NCI-H1417 treated with DMSO at 0.1 percent for 48 hours (cell line): ENCODE results near the gene OR8D1.

Experiments
- DNase-seq: peaks from one replicate; lab custom pipeline; 2025; lab: John Stamatoyannopoulos, UW

The OR8D1 gene

DNA sequence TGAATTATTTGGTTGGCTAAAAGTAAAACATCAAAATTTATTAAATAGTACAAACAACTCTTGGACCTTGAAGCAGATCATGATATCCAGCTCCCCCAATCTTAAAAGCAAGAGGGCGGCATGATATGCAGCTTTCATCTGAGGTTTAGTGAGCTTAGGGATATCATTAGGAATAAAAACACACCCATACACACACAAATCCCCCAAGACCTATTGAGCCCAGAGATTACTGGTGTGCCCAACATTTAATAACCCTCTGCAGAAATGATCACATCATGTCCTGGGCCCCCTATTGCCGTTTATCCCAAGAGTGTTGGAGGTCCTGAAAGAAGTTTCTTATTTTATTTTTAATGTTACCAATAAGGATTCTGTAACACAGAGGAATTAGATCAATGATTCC lies at the start of gene OR8D1:
TSS of gene OR8D1 (minus strand) at position 101 of the 400 bp plus-strand sequence. CDS start 3,183 bp downstream, outside the sequence.
- no peak for DNase-seq

DNA sequence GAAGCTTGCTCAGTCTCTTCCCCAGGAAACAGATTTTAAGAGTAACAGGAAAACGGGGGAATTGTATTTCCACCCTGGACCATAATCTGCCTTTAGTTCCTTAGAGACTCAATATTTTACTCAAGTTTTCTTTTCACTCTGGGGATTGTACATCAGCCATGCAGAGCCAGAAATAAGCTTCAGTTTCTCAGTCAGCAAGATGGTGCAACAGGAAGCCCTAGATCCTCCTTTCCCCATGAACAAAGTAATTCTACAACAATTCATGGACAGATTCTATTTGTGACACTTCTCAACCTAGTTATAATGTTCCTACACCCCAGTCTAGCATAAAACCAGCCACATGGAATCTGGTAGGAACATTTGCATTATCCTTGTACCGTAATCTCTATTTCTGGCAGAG lies 45.8 kb upstream of the OR8D1 start:
- no peak for DNase-seq

DNA sequence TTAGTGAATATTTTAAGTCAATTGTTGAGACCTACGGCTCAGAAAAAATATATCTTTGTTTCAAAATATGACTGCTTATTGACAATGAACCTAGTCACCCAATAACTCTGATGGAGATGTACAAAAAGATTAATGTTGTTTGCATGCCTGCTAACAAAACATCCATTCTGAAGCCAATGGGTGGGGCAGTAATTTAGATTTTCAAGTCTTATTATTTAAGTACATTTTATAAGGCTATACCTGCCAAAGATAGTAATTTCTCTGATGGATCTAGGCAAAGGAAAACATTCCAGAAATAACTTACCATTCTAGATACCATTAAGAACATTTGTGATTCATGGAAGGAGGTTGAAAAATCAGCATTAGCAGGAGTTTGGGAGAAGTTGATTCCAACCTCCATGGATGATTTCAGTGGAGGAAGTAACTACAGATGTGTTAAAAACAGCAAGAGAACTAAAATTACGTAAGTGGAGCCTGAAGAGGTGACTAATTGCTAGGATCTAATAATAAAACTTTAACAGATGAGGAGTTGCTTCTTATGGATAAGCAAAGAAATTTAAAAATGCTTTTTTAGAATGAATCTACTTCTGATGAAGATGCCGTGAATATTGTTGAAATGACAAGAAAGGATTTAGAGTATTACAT lies 32.7 kb upstream of the OR8D1 start:
- no peak for DNase-seq

DNA sequence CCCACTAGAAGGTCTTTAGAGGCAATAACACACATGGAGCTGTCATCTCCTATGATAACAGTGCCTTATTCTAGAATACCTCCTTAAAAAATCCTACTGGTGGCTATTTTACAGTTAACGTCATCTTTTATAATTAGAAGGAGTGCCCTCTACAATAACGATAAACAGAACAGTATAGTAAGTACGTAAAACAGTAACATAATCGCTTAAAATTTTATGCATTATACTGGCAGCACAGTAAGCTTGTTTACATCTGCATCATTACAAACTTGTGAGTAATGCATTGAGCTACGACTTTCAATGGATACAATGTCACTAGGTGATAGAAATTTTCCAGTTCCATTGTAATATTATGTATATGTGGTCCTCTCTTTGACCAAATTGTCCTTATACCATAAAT lies 30.6 kb upstream of the OR8D1 start:
- DNase-seq: no peak

DNA sequence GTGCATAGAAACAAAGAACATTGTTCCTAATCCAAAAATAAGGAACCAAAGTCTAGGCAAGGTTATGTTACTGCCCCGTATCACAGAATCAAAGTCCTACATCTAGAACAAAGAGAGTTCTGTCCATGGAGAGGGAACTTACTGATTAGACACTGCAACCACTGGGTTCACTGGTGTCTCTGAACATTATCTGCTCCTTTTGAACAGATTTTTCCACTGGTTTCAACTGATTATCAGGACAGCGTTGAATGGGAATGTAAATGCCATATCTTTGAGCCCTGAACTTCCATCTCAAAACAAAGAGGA lies 26.3 kb upstream of the OR8D1 start:
- no peak for DNase-seq

DNA sequence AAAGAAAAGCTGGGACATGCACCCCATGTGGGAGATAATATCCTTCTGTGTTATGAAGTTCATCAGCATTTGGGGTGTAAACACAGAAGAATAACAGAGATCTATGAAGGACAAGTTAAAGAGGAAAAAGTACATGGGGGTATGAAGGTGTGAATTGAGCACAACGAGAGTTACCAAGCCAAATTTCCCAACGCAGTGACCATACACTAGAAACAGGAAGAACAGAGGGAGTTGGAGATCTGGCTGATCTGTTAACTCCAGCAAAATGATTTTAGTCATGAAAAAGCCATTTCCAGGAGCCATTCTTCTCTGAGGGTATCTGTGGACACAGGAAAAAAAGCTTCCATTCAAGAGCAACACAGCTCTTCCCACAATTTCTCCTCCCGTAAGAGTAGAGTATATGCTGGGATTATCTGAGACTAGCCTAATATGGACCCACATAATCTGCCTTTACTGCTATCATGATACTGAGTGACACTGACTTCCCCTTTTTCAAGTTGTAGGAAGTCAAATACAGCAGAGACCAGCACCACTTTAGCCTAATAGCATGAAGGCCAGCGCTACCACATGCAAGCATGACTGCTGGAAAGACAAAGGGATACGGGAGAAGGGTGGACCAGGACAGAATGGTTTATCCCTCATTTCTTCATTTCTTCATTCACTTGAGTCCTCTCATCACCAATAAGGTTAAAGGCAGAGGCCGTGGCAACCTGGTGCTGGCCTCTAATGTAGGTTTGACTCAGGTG lies 25.8 kb upstream of the OR8D1 start:
- DNase-seq: no peak

DNA sequence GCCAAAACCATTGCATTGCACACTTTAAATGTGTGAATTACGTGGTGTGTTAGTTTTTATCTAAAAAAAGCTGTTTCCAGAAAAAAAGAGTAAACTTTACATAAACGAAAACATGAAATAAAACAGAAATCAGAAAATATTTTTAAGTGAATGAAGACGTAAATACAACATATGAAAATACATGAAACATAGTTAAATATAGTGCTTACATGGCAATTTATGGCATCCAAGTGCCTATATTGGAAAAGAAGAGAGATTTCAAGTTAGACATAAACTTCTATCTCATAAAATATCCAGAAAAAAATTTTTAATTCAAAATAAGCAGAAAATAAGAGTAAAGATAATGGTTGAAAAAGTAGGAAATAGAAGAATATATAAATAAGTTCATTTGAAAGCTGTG lies 18.1 kb upstream of the OR8D1 start:
- no peak for DNase-seq

DNA sequence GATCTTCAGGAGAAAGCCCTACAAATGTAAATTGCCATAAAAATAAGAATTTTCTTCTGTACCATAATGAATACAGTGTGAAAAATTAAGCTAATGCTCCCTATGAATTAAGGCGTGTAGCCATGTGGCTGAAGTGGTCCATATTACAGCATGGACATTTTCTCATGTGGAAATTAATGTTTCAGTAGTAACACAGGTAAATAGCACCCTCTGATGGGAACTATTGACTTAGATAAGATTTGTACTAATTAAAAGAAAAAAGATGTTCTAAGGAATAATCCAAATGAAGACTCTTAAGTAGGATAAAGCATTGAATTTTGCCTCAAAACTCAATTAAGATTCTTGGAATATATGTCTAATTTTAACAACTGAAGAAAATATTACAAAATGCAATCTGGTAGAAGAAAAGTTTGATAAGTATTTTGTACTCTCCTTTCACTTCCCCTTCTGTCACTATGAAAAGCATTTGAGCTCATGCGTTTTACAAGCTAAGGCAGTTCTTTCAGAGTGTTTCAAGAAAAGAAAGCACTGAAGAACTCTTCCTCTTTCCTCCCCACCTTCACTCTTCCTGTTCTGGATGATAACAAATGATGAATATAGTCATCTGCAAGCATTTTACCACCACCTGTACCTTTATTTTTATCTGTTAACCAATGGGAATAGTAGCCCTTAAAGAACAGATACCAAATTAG lies 16.2 kb upstream of the OR8D1 start:
- DNase-seq: no peak

DNA sequence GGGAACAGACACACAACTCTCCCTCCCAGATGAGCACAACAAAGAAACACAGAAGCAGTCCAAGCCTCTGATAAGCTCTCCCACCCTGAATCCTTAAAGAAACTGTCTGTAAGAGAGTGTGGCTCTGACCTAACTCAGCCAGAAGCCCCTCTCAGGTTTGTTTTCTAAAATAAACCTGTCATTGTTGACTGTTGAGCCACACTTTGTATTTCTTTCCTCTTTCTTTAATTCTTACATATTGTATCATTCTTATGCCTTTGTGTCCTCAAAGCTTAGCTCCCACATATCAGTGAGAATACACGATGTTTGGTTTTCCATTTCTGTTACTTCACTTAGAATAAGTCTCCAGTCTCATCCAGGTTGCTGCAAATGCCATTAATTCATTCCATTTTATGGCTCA lies 14.0 kb upstream of the OR8D1 start:
- no peak for DNase-seq

DNA sequence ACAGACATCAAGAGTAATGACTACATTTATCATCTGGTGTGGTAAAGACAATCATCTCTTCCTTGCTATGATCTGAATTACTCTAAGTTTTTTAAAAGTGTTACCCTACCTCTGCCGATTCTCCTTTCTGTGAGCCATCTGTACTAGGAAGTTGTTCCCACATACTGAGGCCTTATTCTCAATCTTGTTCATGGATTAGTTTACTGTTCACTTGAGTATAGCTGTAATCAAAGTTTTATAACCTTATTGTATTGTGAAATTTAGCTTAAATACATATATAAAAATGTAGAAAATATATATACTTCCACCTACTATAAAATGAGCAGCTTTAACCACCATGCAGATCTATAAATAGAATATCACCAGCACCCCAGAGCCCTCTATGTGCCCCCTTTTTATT lies 8.6 kb upstream of the OR8D1 start:
- no peak for DNase-seq

DNA sequence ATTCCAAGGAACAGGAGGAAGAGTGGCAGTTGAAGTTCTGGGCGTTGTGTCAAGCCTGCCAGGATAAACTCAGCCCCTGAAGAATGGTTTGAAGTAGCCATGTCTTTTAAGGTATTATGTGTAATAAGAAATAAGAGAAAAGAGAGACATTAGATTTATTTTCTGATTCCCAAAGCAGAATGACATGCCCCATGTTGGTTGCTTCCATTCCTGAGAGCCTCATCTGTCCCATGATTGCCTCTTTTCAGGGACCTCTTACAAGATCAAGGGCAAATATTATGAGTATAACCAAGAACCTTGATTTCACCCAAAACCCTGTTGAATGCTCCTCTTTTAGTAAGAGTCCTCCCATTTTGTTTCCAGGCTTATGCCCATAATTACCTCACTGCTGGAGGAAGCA lies 6.3 kb upstream of the OR8D1 start, which contains the start of gene OR8D2:
TSS of gene OR8D2 (minus strand) at position 101 of the 400 bp plus-strand sequence. CDS start at position 101, 0 bp downstream.
- DNase-seq: no peak

DNA sequence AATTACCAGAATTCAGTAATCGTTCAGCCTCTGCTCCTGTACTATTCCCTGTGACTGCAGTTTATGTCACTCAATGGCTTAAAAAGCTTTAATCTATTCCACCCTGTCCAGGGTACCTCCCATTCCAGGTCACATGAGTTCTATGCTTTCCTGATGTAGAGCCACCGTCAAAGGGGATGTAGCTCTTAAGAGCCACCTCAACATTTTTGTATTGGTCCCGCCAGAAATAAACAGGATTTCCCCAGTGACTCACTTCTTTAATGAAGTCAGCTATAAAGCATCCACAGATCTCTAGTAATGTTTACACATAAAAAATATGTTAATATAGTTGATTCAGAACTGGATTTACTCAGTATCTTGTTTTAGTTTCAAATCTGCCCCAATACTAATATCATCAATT lies 1.3 kb upstream of the OR8D1 start:
- DNase-seq: no peak

DNA sequence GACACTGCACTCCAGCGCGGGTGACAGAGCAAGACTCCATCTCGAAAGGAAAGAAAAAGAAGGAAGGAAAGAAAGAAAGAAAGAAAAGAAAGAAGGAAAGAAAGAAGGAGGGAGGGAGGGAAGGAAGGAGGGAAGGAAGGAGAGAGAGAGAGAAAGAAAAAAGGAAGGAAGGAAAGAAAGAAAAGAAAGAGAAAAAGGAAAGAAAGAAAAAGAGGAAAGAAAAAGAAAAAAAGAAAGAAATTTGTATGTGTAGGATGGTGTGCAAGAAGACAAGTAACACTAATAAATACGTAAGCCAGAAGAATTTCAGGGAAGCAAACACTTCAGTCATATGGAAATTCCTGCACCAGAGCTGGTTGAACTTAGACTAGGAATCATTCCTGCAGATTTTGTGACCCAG lies 618 bp downstream of the OR8D1 start:
- no peak for DNase-seq

DNA sequence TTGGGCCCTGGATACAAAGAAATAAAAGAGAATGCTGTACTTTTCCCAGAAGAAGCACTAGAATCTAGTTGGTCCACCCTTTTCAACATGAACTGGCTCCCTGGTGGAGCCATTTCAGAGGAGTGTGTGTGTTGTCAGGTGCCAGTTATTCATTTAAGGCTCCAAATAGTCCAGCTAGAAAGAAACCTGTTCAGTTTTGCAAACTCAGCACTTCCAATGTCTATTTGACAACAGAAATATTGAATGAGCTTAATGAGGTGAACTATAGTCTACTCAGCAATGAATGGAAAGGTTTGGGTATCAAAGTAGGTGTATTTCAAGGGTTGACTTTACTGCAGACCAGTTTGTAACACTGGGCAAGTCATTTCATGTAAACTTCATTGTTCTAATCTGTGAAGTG lies 2.1 kb downstream of the OR8D1 start:
- no peak for DNase-seq

DNA sequence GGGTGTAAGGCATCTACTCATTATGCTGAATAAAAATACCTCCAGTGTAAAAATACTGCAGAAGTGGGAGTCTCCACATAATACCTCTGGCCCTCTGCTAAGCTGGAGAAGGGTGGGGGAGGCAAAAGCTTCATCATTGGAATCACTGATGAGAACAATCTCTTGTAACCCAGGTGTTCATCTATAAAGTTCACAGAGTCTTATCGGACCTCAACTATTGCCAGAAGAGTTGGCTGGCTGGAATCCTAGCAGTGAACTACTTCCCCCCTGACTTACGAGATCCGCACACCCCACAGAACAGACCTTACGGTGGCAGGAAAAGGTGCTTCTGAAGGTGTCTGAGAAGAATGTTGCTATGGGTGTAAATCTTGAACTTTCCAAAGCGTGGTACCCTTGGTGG lies 2.5 kb downstream of the OR8D1 start:
- no peak for DNase-seq

DNA sequence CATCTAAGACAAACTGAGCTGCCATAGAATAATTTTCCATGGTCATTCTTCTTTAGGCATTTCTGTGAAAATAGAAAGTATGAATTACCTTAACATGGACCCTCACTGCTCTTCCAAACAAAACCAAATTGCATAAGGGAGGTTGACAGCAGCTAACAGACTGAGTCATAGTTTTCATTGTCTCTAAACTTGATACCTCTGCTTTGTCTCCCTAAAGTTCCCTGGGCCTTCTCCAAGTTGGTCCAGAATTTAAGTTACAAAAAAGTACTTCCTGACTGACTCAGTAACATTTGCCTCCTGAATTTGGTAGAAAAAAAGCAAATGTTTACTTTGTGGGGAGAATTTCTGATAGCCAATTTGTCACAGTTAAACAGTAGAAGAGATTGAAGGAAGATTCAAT lies 3.0 kb downstream of the OR8D1 start:
- DNase-seq: no peak

DNA sequence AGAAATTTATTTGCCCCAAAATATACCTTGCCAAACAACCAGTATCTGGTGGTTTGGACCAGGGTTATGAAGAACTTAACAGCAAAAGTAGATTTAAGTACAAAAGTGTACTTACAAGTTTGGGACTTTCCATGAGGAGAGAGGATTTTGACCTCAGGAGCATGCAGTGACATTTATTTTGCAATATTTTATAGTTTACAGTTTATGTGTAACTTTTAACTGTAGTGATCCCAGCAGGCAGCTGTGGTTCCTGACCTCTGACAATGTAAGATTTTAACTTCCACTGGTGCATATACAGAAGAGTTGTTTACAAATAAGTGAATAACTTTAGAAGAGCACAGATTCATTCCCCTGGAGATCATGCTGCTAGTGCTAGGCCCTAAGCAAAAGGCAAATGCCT lies 6.7 kb downstream of the OR8D1 start:
- DNase-seq: no peak

DNA sequence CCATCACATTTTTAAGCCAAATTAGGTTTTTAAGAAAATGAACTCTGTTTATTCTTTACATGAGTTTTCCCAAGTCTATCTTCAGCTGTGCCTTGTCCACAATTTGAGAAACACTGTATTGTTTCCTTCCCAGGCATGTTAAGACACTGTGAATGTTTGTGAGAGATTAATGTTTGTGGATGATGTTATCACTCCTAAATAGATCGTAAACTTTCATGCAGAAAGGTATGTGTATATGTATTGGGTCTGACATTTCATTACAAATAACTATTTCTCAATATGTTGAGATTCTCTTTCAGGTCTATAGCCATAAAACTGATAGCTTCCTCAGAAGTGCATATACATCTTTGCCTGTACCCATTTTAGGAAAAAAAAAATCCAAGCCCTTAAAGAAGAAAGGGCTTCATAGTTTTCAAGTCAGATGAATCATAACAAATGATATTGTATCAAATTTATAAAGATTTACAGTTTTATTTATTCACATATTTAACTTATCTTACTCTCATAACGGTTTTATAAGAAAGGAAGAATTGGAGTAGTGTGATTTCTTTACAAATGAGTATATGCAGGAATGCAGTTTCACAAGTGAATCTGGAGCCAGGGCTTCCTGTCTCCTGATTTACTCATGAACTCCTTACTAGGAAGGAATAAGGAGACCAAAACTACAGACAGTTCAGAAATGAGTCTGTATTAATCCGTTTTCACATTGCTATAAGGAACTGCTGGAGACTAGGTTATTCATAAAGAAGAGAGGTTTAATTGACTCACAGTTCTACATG lies 11.2 kb downstream of the OR8D1 start:
- DNase-seq: no peak

DNA sequence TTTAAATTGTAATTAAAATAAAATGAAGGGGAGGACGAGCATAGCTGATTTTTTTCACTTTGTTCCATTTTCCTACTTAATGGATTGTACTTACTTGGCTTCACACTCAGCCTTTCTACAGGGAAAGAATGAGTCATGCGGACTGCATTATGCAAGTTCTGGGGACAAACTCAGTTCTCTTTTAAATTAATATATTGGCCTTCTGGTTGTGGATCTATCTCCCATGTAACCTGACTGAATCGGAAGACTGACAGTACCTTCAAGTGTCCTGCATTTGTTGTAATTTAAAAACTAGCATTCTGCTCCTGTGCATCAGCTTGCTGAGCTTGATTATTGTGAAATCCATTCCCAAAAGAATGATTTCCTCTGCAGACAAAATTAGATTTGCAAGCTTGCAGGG lies 12.2 kb downstream of the OR8D1 start:
- DNase-seq: no peak

DNA sequence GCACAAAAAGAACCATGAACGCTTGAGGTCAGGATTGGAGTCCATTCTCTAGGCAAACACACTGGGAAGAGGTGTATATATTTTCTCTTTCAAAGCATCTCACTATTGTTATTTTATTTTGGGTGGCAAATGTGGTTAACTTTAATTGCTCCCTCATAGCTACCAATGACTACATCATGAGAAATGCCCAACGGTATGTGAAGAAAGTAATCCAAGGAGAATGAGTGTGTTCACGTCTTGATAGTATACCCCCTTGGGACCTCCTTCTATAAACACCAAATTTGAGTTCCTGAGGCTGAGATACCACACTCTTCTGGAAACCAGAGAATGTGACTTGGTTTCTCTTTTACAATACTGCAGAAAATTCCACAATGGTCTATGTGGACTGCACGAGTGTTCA lies 15.8 kb downstream of the OR8D1 start:
- DNase-seq: no peak

DNA sequence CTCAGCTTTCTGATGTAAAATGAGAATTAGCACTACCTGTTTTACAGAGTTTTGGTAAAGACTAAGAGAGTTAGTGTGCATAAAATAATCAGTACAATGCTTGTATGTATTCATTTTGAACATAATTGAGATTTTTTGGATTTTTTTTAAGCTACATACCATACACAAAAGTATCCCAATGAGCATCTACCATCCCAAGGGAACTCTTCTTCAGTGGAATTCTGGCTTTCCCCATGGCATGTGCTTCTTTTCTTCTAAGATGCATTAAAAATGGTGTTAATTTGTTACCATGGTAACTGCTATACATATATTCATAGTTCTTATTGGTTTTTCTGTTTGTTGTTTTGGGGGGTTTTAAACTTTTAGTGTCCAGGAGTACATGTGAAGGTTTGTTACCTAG lies 17.7 kb downstream of the OR8D1 start:
- DNase-seq: no peak

DNA sequence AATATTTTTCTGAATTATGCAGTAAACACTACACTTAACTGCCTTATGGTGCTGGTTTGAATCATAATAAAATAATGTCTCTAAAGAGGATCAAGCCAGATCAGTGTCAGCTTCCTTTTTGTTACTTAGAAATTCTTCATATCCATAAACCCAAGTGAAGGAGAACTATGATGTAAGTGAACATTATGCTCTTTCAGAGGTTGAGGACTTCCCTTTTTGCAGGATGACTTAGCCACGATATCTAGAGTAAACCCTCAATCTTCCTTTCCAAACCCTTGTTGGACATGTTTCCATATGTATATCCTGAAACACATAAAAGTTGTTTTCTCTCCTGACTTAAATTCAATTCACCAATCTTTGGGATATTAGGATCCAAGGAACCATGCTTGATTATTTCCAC lies 19.1 kb downstream of the OR8D1 start:
- no peak for DNase-seq
